ENCODE results near the gene SGCD.

Gene SGCD

DNA sequence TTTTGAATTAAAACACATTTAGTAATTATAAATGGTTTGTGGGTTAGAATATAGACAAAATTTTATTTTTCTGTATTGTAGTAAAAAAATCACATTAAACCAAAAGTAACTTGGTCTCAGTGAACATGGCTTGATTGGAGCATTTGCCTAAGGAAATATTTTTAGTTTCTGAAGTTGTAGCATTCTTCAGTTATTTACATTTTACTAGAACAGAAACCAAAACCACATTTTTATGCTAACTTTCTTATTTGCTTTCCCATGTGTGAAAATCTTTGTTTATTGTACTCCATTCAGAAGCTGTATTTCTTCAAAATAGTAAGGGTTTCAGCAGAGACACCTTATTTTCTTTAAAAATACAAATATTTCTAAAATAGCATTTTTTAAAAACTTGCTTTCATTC is 129.9 kb downstream of the SGCD start:
- H3K27ac Mint-ChIP-seq = no peak overlapping the region
- TF ChIP-seq CTCF (IDR thresholded peaks at IDR 0.05) = no peak
- no peaks in the 10 kb centered on the region for H3K4me1 Mint-ChIP-seq
- peaks cover 6% of the 10 kb centered on the region for H3K27me3 Mint-ChIP-seq (ENCODE audit: low read depth, poor library complexity)
- no peak for DNase-seq
- H3K9me3 Mint-ChIP-seq = no peaks in the 10 kb centered on the region
- no peaks in the 10 kb centered on the region for H3K36me3 Mint-ChIP-seq (ENCODE audit: low read depth)
- no peak overlapping the region for H3K4me3 Mint-ChIP-seq

- H3K36me3 Mint-ChIP-seq (ENCODE audit: low read depth) = no peaks in the 10 kb centered on the region
- peaks cover 3% of the 10 kb centered on the region for H3K27me3 Mint-ChIP-seq (ENCODE audit: low read depth, poor library complexity)
- no peak for DNase-seq
- H3K4me1 Mint-ChIP-seq = no peaks in the 10 kb centered on the region
- TF ChIP-seq CTCF (IDR thresholded peaks at IDR 0.05) = no peak
- no peak overlapping the region for H3K27ac Mint-ChIP-seq
- H3K4me3 Mint-ChIP-seq = no peak overlapping the region
- no peaks in the 10 kb centered on the region for H3K9me3 Mint-ChIP-seq
Measured at GRCh38 chr5:156459812-156460385, 132.9 kb downstream of the SGCD start.

GRCh38 chr5:156460471-156460870 is 133.5 kb downstream of the SGCD start:
- Mint-ChIP-seq H3K4me3 (no peak overlapping the region), H3K9me3 (no peaks in the 10 kb centered on the region), H3K36me3 (ENCODE audit: low read depth) (no peaks in the 10 kb centered on the region), H3K27ac (no peak overlapping the region), H3K27me3 (ENCODE audit: low read depth, poor library complexity) (peaks cover 3% of the 10 kb centered on the region), H3K4me1 (no peaks in the 10 kb centered on the region)
- no peak for DNase-seq
- TF ChIP-seq CTCF (IDR thresholded peaks at IDR 0.05) = no peak

- Mint-ChIP-seq H3K4me3 (no peak overlapping the region), H3K36me3 (ENCODE audit: low read depth) (no peaks in the 10 kb centered on the region)
Measured at GRCh38 chr5:156466871-156467270, 139.9 kb downstream of the SGCD start.

DNA sequence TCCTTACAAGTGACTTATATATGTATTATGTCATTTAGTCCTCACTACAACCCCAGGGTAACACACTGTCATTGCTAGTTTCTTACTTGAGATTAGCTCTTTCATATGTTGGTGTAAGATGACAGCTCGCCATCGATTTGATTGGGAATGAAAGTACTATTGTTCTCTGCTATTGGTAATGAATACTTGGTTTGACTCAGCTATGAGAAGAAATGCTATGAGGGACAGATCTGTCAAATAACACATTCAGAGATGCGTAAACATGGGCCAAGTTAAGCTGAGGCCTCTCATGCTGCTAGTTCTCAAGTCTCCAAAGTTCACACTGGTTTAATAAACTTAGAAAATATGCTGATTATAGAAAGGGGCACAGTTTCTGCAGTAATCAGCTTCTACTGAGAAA is 142.7 kb downstream of the SGCD start:
- H3K27ac Mint-ChIP-seq = no peak overlapping the region
- H3K4me1 Mint-ChIP-seq = peaks cover 7% of the 10 kb centered on the region
- no peak for TF ChIP-seq CTCF (IDR thresholded peaks at IDR 0.05)
- H3K27me3 Mint-ChIP-seq (ENCODE audit: low read depth, poor library complexity) = no peaks in the 10 kb centered on the region
- H3K36me3 Mint-ChIP-seq (ENCODE audit: low read depth) = no peaks in the 10 kb centered on the region
- H3K4me3 Mint-ChIP-seq = no peak overlapping the region
- H3K9me3 Mint-ChIP-seq = no peaks in the 10 kb centered on the region
- DNase-seq = no peak

More at GRCh38 chr5:156466871-156467270, 139.9 kb downstream of the SGCD start:
- no peak for DNase-seq
- TF ChIP-seq CTCF (IDR thresholded peaks at IDR 0.05) = no peak
- Mint-ChIP-seq H3K9me3 (no peaks in the 10 kb centered on the region), H3K4me1 (no peaks in the 10 kb centered on the region), H3K27ac (no peak overlapping the region), H3K27me3 (ENCODE audit: low read depth, poor library complexity) (no peaks in the 10 kb centered on the region)

DNA sequence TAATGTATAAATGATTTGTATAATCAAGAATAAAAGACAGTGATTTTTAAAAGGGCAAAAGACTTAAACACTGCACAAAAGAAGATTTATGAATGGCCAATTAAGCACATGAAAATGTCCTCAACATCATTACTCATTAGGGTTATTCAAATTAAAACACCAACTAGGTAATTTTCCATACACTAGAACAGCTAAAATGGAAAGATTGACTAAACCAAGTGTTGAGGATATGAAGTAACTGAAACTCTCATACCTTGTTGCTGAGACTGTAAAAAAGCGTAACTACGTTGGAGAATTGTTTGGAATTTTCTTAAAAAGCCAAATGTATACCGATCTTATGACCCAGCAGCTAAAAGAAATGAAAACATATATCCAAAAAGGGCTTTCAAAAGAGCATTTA is 144.9 kb downstream of the SGCD start:
- no peak overlapping the region for H3K4me3 Mint-ChIP-seq
- no peak for TF ChIP-seq CTCF (IDR thresholded peaks at IDR 0.05)
- H3K27me3 Mint-ChIP-seq (ENCODE audit: low read depth, poor library complexity) = peaks cover 3% of the 10 kb centered on the region
- no peak for DNase-seq
- no peaks in the 10 kb centered on the region for H3K36me3 Mint-ChIP-seq (ENCODE audit: low read depth)
- no peak overlapping the region for H3K27ac Mint-ChIP-seq
- no peaks in the 10 kb centered on the region for H3K9me3 Mint-ChIP-seq
- peaks cover 28% of the 10 kb centered on the region for H3K4me1 Mint-ChIP-seq
